OCI-LY7 (cell line): ENCODE results near the gene LCP2. TPM values are rescaled to one million over a fixed set of nuclear protein-coding genes. Genes with fewer than 3 reads are reported as not detected.

Source experiments
- BruUV-seq: library from RNA; stranded (reverse); fragments of 400-500 nt; replicated peaks from 2 replicates; lab custom pipeline; 2021; lab: Mats Ljungman, UMichigan
- CTCF ChIA-PET: fragments of 300-600 bp; sonication (Branson Sonifier 250); formaldehyde crosslinking; loops from one replicate; lab custom pipeline; 2022; ENCODE audit warnings: antibody characterized with exemption; ENCODE audit not compliant: unreplicated experiment; lab: Charles Lee
- POLR2A ChIA-PET: fragments of 300-600 bp; sonication (Branson Sonifier 250); formaldehyde crosslinking; loops from one replicate; lab custom pipeline; 2022; ENCODE audit warnings: antibody characterized with exemption; lab: Charles Lee
- DNase-seq: peaks from one replicate; pipeline ENCODE4 v3.0.0-alpha.2; 2015; ENCODE audit warnings: low spot score
- H2AFZ ChIP-seq: fragments of 200-600 bp; sonication (generic), shearing (Covaris generic); 2 replicates; pipeline ENCODE4 v1.6.1; 2014; ENCODE audit warnings: mild to moderate bottlenecking, antibody characterized with exemption, low read length, moderate library complexity
- H3K27ac ChIP-seq: fragments of 200-600 bp; sonication (generic); 2 replicates; pipeline ENCODE4 v1.5.1; 2014; ENCODE audit warnings: mixed run types, low read depth, mild to moderate bottlenecking, moderate library complexity, low read length, inconsistent platforms; ENCODE audit not compliant: poor library complexity, severe bottlenecking
- H3K36me3 ChIP-seq: fragments of 200-600 bp; sonication (generic); 2 replicates; pipeline ENCODE4 v1.6.1; 2014; ENCODE audit warnings: mild to moderate bottlenecking, antibody characterized with exemption, low read length, moderate library complexity, mixed read lengths; ENCODE audit not compliant: insufficient read depth
- H3K4me1 ChIP-seq: fragments of 200-600 bp; sonication (generic); 2 replicates; pipeline ENCODE4 v1.5.1; 2014; ENCODE audit warnings: mild to moderate bottlenecking, low read length; ENCODE audit not compliant: insufficient read depth, poor library complexity, severe bottlenecking
- H3K4me2 ChIP-seq: fragments of 200-600 bp; sonication (generic); 2 replicates; pipeline ENCODE4 v1.6.1; 2014; ENCODE audit warnings: mild to moderate bottlenecking, low read length
- H3K4me3 ChIP-seq: fragments of 200-600 bp; sonication (generic); 2 replicates; pipeline ENCODE4 v1.5.1; 2014; ENCODE audit warnings: mild to moderate bottlenecking, low read depth, low read length; ENCODE audit not compliant: poor library complexity, severe bottlenecking
- H3K79me2 ChIP-seq: fragments of 200-600 bp; sonication (generic); 2 replicates; pipeline ENCODE4 v1.6.1; 2016; ENCODE audit warnings: low read depth, mild to moderate bottlenecking, low read length, moderate library complexity, mixed read lengths; ENCODE audit not compliant: insufficient read depth
- H3K9me2 ChIP-seq: fragments of 200-600 bp; sonication (generic); 2 replicates; pipeline ENCODE4 v1.6.1; 2016; ENCODE audit warnings: mild to moderate bottlenecking, low read length, mixed read lengths; ENCODE audit not compliant: insufficient read depth
- H3K9me3 ChIP-seq: fragments of 200-600 bp; sonication (generic); 2 replicates; pipeline ENCODE4 v1.6.1; 2014; ENCODE audit warnings: mild to moderate bottlenecking, mixed run types, low read length, mixed read lengths
- H4K20me1 ChIP-seq: fragments of 200-600 bp; sonication (generic); 2 replicates; pipeline ENCODE4 v1.6.1; 2014; ENCODE audit warnings: mild to moderate bottlenecking, antibody characterized with exemption, low read length, moderate library complexity, mixed read lengths; ENCODE audit not compliant: insufficient read depth
- CTCF ChIP-seq: fragments of 200-600 bp; sonication (generic); conservative IDR thresholded peaks from 2 replicates; pipeline ENCODE4 v1.5.1; 2014; ENCODE audit warnings: mild to moderate bottlenecking, antibody characterized with exemption, low read length, moderate library complexity, mixed read lengths
- EZH2phosphoT487 ChIP-seq: fragments of 200-600 bp; sonication (generic); IDR thresholded peaks from 2 replicates; pipeline ENCODE4 v1.6.1; 2018; ENCODE audit warnings: low read depth, borderline replicate concordance, mild to moderate bottlenecking, mixed run types, antibody characterized with exemption, low read length, moderate library complexity, mixed read lengths
- intact Hi-C: fragments of 100-400 bp; cut with micrococcal nuclease; formaldehyde crosslinking; loops from one replicate; pipeline ENCODE4 v1.10.0; 2022; ENCODE audit not compliant: unreplicated experiment
- total RNA-seq, 2 experiments: library from RNA; depleted of rRNA in 1 of 2; stranded (reverse); fragments of >200 nt in 1 of 2; shearing (Covaris generic) in 1 of 2; gene quantifications; 2 replicates each; pipeline ENCODE4 v1.2.3, GENCODE V29; 2014 to 2022

LCP2 gene
- total RNA-seq, 2 experiments from 2014 or later = 2.6 TPM; not detected in 1

DNA sequence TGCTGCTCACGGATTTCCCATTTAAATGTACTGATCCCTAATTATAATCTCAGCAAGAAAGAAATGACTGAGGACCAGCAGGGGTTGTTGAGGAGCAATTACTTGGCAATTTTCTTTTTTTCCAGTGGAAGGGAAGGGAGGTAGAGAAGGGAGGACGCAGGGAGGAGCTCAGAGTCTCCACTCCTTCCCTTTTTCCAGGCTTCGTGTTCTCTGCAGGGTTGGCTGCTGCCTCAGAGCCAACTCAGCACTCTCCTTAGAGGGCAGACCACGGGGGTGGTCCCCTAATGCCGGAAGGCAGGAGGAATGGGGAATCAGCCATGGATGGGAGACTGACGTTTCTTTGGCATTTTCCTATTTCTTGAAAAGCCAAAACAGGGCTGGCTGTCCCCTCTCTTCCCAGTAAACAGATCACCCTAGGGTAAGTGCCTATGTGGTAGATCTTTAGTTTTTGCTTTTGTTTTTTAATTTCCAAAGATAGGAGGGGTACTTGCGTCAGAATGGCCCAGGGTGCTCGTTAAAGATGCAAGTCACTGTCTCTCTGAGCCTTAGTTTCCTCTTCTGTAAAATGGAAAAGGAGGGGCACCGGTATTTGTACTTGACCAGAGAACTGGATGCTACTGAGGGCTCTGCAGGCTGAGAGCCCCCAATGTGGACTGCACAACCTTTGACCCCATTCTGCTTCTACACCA is 39.6 kb upstream of the LCP2 start:
- Histone ChIP-seq H3K4me3 (no peak overlapping the region), H2AFZ (no peak overlapping the region), H3K9me3 (peaks cover 10% of the 10 kb centered on the region), H4K20me1 (no peaks in the 10 kb centered on the region), H3K4me2 (no peak overlapping the region), H3K27ac (no peak overlapping the region), H3K79me2 (no peaks in the 10 kb centered on the region), H3K4me1 (peaks cover 14% of the 10 kb centered on the region), H3K36me3 (no peaks in the 10 kb centered on the region), H3K9me2 (no peaks in the 10 kb centered on the region)
- no peak for DNase-seq
- intact Hi-C loops = no loop called here
- POLR2A ChIA-PET = no interaction called here
- TF ChIP-seq CTCF = no peak
- no peak for TF ChIP-seq EZH2phosphoT487
- CTCF ChIA-PET = no interaction called here
- no TSS peak for BruUV-seq

DNA sequence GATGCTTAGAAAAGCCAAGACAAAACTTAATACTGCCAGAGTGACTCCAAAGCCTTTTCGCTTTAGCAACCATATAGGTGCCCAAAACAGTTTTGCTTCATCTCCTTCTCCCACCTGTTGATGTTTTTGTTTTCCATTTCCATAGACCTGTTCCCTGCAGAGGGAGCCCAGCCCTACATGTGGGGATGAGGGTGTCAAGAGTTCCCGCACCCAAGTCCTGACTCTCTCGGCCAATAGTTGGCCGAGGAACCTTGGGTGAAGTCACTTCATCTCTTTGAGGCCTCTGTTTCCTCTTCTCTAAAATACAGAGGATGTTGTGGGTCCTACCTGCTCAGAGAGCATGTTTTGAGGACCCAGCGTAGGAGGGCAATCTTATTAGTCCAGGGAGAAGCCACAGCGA is 38.5 kb upstream of the LCP2 start:
- Histone ChIP-seq H2AFZ (no peak overlapping the region), H3K79me2 (no peaks in the 10 kb centered on the region), H3K4me2 (no peak overlapping the region), H3K27ac (no peak overlapping the region), H3K9me2 (no peaks in the 10 kb centered on the region), H4K20me1 (no peaks in the 10 kb centered on the region), H3K36me3 (no peaks in the 10 kb centered on the region), H3K4me1 (peaks cover 25% of the 10 kb centered on the region), H3K9me3 (peaks cover 3% of the 10 kb centered on the region; the same call in 1 of the 2 replicates), H3K4me3 (no peak overlapping the region)
- CTCF ChIA-PET = no interaction called here
- DNase-seq = no peak
- intact Hi-C loops = no loop called here
- POLR2A ChIA-PET = no interaction called here
- no TSS peak for BruUV-seq
- TF ChIP-seq CTCF = no peak
- no peak for TF ChIP-seq EZH2phosphoT487

DNA sequence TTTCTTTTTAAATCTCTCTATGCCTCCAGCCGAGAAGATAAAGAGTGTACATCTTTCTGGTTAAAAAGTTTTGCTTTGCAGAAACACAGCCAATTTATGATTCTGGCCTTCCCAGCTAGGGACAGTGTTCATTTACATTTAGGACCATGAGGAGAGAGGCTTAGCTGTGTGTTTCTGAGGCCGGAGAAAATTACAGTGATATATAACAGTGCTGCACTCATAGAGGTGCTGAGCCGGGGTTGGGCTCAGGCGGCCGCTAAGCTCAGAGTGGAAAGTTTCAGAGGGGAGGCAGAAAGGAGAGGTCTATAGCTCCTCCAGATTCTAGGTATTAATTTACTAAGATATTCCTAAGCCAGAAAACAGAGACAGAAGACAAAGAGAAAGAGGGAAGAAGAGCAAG is 37.0 kb upstream of the LCP2 start:
- Histone ChIP-seq H4K20me1 (no peaks in the 10 kb centered on the region), H2AFZ (no peak overlapping the region), H3K4me2 (no peak overlapping the region), H3K27ac (no peak overlapping the region), H3K9me3 (no peaks in the 10 kb centered on the region), H3K36me3 (no peaks in the 10 kb centered on the region), H3K4me3 (no peak overlapping the region), H3K79me2 (no peaks in the 10 kb centered on the region), H3K4me1 (peaks cover 35% of the 10 kb centered on the region), H3K9me2 (no peaks in the 10 kb centered on the region)
- TF ChIP-seq CTCF (no peak), EZH2phosphoT487 (no peak)
- BruUV-seq = no TSS peak
- ChIA-PET POLR2A (interaction anchor here (1.0 to 1.8 kb wide), 2 partner anchors 31 to 58 kb away, joined by 3 to 4 read pairs; no protein-coding TSS in a partner anchor), CTCF (interaction anchor here (0.6 to 0.8 kb wide), 2 partner anchors 57 to 60 kb away, joined by 3 read pairs; no protein-coding TSS in a partner anchor)
- intact Hi-C loops = no loop called here
- DNase-seq = no peak
